ENCODE measurements around the gene PRKAR1B.

PRKAR1B gene

DNA sequence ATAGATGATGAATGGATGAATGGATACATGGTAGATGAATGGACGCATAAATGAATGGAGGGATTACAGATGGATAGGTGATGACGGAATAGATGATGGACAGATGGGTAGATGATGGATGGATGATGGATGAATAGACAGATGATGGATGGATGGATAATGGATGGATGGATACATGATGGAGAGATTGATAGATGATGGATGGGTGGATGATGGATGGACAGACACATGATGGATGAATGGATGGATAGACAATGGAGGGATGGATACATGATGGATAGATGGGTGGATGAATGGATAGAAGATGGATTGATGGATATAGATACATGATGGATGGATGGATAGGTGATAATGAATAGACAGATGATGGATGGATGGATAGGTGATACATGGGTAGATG is 198.6 kb downstream of the PRKAR1B start:
- no peak overlapping the region for H3K27ac ChIP-seq (ENCODE audit: low read length)
- peaks cover 27% of the 10 kb centered on the region for H3K27me3 ChIP-seq (ENCODE audit: insufficient read depth, low read length)
- no peaks in the 10 kb centered on the region for H3K4me1 ChIP-seq (ENCODE audit: insufficient read depth, low read length)
- no peak overlapping the region for H3K9ac ChIP-seq (ENCODE audit: low read depth, low read length)
- H3K36me3 ChIP-seq (ENCODE audit: insufficient read depth, low read depth, low read length), result no peaks in the 10 kb centered on the region
- H3K9me3 ChIP-seq (ENCODE audit: insufficient read depth, low read depth, low read length), result no peaks in the 10 kb centered on the region; the same call in 1 of the 2 replicates
- H3K4me3 ChIP-seq (ENCODE audit: low read length), result no peak overlapping the region

DNA sequence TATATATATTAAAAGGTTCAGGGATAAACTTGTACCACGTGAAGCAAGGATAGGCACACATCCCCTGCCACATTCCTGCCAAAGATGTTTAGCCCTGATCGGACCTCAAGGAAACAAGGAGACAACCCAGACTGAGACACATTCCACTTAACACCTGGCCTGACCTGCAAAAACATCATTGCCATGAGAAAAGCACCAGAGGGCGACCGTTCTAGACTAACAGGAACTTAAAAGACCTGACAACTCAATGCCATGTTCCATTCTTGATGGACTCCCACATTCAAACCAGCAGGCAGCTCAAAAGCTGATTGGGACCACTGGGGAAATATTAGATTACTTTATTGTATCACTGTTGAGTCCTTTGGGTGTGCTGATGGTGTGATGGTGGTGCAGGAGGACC is 199.4 kb downstream of the PRKAR1B start:
- H3K36me3 ChIP-seq (ENCODE audit: insufficient read depth, low read depth, low read length), result no peaks in the 10 kb centered on the region
- H3K4me1 ChIP-seq (ENCODE audit: insufficient read depth, low read length), result peaks cover 3% of the 10 kb centered on the region; the same call in 1 of the 2 replicates
- no peak overlapping the region for H3K4me3 ChIP-seq (ENCODE audit: low read length)
- H3K9ac ChIP-seq (ENCODE audit: low read depth, low read length), result no peak overlapping the region
- H3K27me3 ChIP-seq (ENCODE audit: insufficient read depth, low read length), result peaks cover 34% of the 10 kb centered on the region
- no peak overlapping the region for H3K27ac ChIP-seq (ENCODE audit: low read length)
- no peaks in the 10 kb centered on the region; the same call in 1 of the 2 replicates for H3K9me3 ChIP-seq (ENCODE audit: insufficient read depth, low read depth, low read length)

DNA sequence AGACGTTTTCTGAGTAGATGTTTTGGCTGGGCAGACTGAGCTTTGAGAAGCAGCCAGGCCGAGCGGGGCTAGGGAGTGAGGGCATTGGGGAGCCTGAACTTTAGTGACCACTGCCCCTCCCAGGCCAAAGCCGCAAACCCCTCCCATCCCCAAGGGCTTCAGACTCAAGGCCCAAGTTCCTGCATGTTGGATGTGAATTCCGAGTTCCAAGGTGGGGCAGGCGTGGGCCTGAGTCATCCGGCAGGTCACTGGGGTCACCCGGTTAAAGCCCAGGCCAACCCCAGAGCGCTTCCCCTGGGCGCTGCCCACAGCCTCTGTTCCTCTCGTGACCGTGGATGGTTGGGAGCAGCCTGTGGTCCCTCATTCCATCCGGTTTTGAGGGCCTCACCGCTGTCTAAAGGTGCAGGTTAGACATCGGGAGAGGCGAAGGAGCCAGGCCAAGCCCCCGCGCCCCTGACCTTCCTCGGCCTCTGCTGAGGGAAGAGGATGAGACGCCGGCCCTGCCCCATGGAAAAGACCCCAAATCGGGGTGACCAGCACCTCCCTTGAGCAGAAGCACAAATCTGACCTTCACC is 200.5 kb downstream of the PRKAR1B start:
- Histone ChIP-seq H3K4me1 (ENCODE audit: insufficient read depth, low read length) (peaks cover 3% of the 10 kb centered on the region), H3K27me3 (ENCODE audit: insufficient read depth, low read length) (peaks cover 46% of the 10 kb centered on the region), H3K36me3 (ENCODE audit: insufficient read depth, low read depth, low read length) (no peaks in the 10 kb centered on the region), H3K4me3 (ENCODE audit: low read length) (no peak overlapping the region), H3K9me3 (ENCODE audit: insufficient read depth, low read depth, low read length) (no peaks in the 10 kb centered on the region; the same call in 1 of the 2 replicates), H3K9ac (ENCODE audit: low read depth, low read length) (no peak overlapping the region), H3K27ac (ENCODE audit: low read length) (no peak overlapping the region)

DNA sequence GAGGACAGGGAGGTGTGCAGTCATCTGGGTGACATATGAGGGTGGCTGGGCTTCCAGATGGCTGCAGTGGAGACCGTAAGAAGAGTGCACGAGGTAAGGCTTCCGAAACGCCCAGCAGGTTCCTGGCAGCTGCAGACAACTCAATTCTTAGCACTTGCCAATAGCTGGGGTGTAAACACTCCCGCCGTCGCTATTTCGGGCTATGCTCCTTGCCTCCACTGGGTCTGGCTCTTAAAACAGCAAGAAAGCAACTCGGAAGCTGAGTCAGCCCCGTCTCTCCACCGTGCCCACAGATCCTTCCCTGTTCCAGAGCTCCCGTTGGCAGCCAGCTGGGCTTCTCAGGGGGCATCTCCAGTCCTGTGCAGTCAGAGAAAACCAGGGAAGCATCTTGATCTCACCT is 201.3 kb downstream of the PRKAR1B start:
- Histone ChIP-seq H3K9ac (ENCODE audit: low read depth, low read length) (no peak overlapping the region), H3K4me1 (ENCODE audit: insufficient read depth, low read length) (peaks cover 3% of the 10 kb centered on the region), H3K27ac (ENCODE audit: low read length) (no peak overlapping the region), H3K9me3 (ENCODE audit: insufficient read depth, low read depth, low read length) (no peaks in the 10 kb centered on the region; the same call in 1 of the 2 replicates), H3K4me3 (ENCODE audit: low read length) (no peak overlapping the region), H3K27me3 (ENCODE audit: insufficient read depth, low read length) (peaks cover 54% of the 10 kb centered on the region), H3K36me3 (ENCODE audit: insufficient read depth, low read depth, low read length) (no peaks in the 10 kb centered on the region)

DNA sequence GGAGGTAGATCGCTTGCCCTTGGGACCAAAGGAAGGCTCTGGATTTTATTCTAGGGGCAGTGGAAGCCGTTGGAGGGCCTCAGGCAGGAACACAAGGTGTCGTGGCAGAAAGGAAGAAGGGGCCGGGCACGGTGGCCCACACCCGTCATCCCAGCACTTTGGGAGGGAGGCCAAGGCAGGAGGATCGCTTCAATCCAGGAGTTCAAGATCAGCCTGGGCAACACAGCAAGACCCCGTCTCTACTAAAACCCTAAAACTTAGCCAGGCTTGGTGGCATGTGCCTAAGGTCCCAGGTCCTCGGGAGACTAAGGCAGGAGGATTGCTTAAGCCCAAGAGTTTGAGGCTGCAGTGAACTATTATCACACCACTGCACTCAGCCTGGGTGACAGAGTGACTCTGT is 202.3 kb downstream of the PRKAR1B start:
- Histone ChIP-seq H3K4me3 (ENCODE audit: low read length) (no peak overlapping the region), H3K27ac (ENCODE audit: low read length) (no peak overlapping the region), H3K36me3 (ENCODE audit: insufficient read depth, low read depth, low read length) (no peaks in the 10 kb centered on the region), H3K9ac (ENCODE audit: low read depth, low read length) (no peak overlapping the region), H3K27me3 (ENCODE audit: insufficient read depth, low read length) (peaks cover 63% of the 10 kb centered on the region), H3K4me1 (ENCODE audit: insufficient read depth, low read length) (peaks cover 3% of the 10 kb centered on the region), H3K9me3 (ENCODE audit: insufficient read depth, low read depth, low read length) (no peaks in the 10 kb centered on the region; the same call in 1 of the 2 replicates)

DNA sequence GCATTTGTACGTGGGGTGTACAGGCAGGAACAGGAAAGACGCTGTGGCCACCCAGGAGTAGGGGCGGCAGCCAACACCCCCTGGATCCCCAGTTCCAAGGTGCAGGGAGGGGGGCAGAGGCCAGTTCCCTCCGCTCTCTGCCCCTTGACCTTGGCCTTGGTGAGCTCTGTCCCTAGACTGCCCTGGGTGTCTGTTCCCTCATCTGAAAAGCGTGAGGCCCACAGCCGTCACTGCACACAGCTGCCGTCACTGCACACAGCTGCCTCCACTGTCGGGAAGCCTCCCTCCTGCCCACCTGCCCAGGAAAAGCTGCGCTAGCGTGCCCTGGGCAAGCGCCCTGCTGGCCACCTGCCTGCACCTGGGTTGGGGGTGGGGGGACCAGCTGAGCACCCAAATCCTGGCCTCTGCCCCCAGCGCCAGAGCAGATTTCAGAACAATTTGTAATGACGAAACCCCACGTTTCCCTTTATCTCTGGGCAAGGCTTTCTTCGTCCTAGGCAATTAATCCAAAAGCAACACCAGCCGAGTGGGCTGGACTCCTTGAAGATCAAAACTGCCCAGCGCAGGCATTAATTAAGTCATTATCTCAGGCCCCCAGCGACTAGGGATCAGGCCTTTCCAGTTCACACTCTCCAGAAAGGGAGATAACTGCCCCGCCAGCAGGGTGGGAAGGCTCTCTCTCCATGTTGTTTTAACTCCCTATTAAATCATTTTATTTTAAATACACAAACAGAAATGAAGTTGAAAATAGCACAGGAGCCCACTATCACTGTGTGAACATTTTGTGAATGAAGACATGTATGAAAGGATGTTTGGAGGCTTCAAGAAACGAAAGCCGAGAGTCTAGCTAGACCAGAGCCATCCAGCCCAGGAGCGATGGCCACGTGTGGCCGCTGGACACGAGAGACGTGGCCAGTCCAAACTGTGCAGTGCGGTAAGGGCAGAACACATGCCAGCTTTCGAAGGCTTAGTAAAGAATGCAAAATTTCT is 203.4 kb downstream of the PRKAR1B start:
- H3K4me1 ChIP-seq (ENCODE audit: insufficient read depth, low read length), result peaks cover 3% of the 10 kb centered on the region
- no peaks in the 10 kb centered on the region for H3K36me3 ChIP-seq (ENCODE audit: insufficient read depth, low read depth, low read length)
- H3K9me3 ChIP-seq (ENCODE audit: insufficient read depth, low read depth, low read length), result no peaks in the 10 kb centered on the region; the same call in 1 of the 2 replicates
- H3K27me3 ChIP-seq (ENCODE audit: insufficient read depth, low read length), result peaks cover 67% of the 10 kb centered on the region
- H3K4me3 ChIP-seq (ENCODE audit: low read length), result no peak overlapping the region
- no peak overlapping the region for H3K27ac ChIP-seq (ENCODE audit: low read length)
- no peak overlapping the region for H3K9ac ChIP-seq (ENCODE audit: low read depth, low read length)

DNA sequence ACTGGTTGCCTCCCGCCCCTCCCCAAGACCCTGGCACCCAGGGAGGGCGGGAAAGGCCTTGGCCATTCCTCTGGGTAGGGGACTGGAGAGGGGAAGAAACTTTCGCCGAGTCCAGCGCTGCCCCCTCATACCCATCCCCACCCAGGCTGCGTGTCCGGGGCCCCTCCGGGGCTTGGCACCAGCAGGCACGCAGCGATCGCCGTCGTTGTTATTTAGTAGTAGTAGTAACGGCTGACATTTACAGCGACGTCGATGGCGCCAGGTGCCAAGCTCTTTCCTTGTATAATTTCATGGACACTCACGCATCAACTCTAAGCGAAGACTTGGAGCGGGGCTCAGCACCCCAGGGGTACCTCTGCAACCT is 204.1 kb downstream of the PRKAR1B start:
- no peak overlapping the region for H3K9ac ChIP-seq (ENCODE audit: low read depth, low read length)
- peak overlapping the region; percentile 57; the same call in 1 of the 2 replicates for H3K4me3 ChIP-seq (ENCODE audit: low read length)
- peaks cover 3% of the 10 kb centered on the region for H3K4me1 ChIP-seq (ENCODE audit: insufficient read depth, low read length)
- H3K27ac ChIP-seq (ENCODE audit: low read length), result no peak overlapping the region
- H3K27me3 ChIP-seq (ENCODE audit: insufficient read depth, low read length), result peaks cover 74% of the 10 kb centered on the region
- H3K36me3 ChIP-seq (ENCODE audit: insufficient read depth, low read depth, low read length), result no peaks in the 10 kb centered on the region
- H3K9me3 ChIP-seq (ENCODE audit: insufficient read depth, low read depth, low read length), result no peaks in the 10 kb centered on the region; the same call in 1 of the 2 replicates

DNA sequence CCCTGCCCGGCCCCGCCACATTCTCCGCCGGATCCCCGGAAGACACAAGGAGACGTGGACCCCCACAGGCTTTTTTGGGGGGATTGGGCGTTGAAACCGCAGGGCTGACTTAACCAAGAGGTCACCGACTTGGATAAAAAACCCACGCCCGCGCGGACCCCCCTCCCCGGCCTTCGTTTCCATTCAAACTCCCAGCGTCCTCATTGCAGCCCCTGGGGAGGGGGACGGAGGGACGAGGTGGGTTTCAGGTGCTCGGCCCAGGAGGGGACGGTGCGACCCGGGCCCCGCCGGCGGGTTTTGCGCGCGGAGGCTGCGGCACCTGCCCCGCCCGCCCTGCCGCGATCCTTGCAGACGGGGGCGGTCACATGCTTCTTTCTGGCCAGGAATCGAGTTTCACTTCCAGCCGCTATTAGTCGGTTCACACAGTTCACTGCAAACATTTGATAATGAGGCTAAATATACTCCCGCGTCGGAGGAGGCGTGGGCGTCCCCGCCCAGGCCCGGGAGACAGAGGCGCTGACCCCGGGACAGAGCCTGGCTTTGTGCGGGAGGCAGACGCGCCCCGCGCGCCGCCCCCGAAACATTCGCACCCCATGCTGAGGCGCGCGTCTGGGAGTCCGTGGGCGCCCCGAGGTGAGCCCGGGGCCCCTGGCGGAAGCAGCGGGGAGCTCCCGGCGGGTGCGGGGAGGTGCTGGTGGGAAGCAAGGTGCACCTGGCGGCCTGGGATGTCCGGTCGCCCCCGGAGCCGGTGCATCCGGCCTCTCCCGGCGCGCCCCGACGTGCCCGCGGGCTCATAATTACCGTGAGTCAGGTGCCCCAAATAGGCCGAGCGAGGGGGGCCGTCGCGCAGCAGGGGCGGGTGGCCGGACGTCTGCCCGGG is 204.8 kb downstream of the PRKAR1B start:
- no peak overlapping the region for H3K9ac ChIP-seq (ENCODE audit: low read depth, low read length)
- H3K9me3 ChIP-seq (ENCODE audit: insufficient read depth, low read depth, low read length), result no peaks in the 10 kb centered on the region
- no peak overlapping the region for H3K27ac ChIP-seq (ENCODE audit: low read length)
- peak overlapping the region; percentile 57; the same call in 1 of the 2 replicates for H3K4me3 ChIP-seq (ENCODE audit: low read length)
- peaks cover 79% of the 10 kb centered on the region for H3K27me3 ChIP-seq (ENCODE audit: insufficient read depth, low read length)
- H3K36me3 ChIP-seq (ENCODE audit: insufficient read depth, low read depth, low read length), result no peaks in the 10 kb centered on the region
- H3K4me1 ChIP-seq (ENCODE audit: insufficient read depth, low read length), result peaks cover 3% of the 10 kb centered on the region

DNA sequence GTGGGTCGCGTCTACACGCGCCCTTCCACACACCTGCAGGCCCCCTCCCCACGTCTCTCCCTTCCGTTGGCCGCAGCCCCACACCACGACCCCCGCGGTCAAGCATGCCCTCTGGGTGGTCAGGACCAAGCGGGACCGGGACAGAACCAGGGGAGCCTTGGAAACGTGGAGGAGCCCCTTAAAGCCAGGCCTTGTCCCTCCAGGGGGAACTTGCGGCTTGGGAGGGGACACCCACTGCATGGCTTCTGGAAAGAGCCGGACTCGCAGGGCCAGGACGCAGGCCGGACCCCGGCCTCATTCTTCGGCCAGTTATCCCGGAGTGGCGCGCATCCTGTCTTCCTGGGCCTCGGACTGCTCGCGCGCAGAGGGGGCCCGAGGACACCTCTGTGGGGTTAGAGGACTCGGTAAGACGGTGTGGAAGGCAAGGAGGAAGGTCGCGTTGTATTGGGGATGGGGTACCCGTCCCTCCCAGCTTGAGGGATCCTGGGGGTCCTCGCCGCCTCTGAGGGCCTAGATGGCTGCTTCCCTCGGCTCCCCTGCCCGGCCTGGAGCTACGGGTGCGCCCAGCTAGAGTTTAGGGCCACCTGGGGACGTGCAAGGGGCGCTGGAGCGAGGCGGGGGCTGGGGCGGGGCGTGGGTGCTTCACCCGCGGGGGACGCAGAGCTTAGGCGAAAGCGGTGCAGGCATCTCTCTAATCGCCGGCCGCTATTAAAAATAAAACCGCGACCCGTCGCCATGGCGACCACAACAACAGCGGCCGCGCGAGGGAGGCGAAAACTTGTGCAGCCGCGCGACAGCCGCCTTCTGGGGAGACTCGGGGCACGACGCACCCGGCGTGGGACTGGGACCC is 205.6 kb downstream of the PRKAR1B start:
- no peak overlapping the region for H3K27ac ChIP-seq (ENCODE audit: low read length)
- H3K9ac ChIP-seq (ENCODE audit: low read depth, low read length), result no peak overlapping the region
- peaks cover 84% of the 10 kb centered on the region for H3K27me3 ChIP-seq (ENCODE audit: insufficient read depth, low read length)
- H3K4me3 ChIP-seq (ENCODE audit: low read length), result peak overlapping the region; percentile 57; the same call in 1 of the 2 replicates
- no peaks in the 10 kb centered on the region for H3K36me3 ChIP-seq (ENCODE audit: insufficient read depth, low read depth, low read length)
- peaks cover 3% of the 10 kb centered on the region for H3K4me1 ChIP-seq (ENCODE audit: insufficient read depth, low read length)
- H3K9me3 ChIP-seq (ENCODE audit: insufficient read depth, low read depth, low read length), result no peaks in the 10 kb centered on the region

DNA sequence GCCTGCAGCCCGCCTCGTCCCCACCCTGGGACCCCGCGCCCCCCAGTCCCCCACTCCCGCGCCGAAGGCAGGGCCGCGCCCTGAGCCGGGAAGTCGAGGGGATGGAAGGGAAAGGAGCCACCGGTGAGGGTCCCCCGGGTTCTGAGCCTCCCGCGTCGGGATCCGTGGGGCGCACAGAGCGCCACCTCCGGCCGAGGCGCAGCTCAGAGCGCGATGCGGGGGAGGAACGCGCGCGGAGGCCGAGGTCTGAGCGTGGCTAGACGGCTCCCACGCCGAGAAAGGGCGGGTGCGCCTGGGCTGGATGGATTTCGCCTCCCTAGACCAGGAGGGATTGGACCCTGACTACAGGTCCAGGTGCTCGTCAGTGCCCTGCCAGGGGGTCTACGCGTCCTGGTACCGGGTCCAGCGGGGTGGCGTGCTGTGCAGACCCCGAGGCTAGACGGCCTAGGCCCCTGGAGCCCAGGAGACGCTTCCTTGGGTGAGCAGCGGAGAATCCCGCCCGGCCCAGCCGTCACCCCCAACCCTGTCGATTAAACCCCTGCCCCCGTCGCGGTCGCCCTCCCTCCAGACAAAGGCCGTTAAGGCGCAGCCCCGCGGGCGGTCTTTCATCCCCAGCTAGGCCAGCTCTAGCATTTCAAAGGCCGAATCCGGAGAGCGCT is 206.4 kb downstream of the PRKAR1B start:
- Histone ChIP-seq H3K36me3 (ENCODE audit: insufficient read depth, low read depth, low read length) (no peaks in the 10 kb centered on the region), H3K27me3 (ENCODE audit: insufficient read depth, low read length) (peaks cover 87% of the 10 kb centered on the region), H3K27ac (ENCODE audit: low read length) (no peak overlapping the region), H3K9me3 (ENCODE audit: insufficient read depth, low read depth, low read length) (no peaks in the 10 kb centered on the region), H3K4me3 (ENCODE audit: low read length) (peak overlapping the region; percentile 57), H3K9ac (ENCODE audit: low read depth, low read length) (no peak overlapping the region), H3K4me1 (ENCODE audit: insufficient read depth, low read length) (peaks cover 3% of the 10 kb centered on the region)

Measured in iPS-20b (cell line).